Medulla oblongata (tissue), 1 donor: ENCODE results near the gene RRBP1.

Experiments
- DNase-seq: peaks from one replicate; pipeline ENCODE4 v3.0.0-alpha.2; 2015; ENCODE audit errors: extremely low spot score

The RRBP1 gene

DNA sequence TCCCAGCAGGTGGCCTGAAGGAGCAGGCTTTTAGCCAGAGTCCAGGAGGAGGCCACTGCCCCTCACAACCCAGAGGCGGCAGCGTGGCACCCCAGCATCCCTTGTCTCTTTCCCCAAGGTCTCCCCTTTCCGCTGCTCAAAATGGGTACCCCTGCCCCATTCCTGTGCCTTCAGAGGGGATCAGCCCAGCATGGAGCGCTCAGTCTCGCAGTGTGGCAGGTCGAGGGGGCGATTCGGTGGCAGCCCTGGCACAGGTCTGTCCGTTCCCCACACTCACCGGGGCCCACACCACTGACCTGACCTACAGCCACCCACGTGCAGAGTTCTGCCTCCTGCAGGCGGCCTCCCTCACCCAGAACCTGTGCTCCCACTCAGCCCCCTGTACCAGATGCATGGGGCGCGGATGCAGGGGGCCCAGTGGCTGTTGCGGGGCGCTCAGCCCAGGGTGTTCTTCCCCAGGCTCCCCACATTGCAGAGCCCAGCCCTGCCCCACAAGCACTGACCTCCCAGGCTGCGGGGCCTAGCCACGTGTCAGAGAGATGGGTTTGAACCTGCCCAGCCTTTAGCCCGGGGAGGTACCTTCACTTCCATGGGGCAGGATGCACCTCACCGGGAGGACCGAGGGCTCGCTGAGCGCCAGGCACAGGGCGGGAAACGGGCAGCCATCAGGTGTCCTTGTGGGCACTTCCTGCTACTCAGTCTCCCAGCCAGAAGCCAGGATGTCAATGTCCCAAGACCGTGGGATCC, 70.3 kb downstream of the RRBP1 start:
- DNase-seq = no peak

DNA sequence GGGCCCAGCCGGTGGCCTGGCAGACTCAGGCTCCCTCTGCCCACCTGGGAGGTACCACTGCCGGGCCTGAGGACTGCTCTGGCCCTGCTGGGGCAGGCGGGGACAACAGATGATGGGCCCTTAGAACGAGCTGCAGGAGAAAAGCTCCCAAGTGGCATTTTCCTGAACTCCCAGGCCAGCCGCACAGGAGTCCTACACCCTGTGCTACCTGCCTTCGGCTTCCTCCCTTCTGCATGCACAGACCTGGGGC, 70.8 kb downstream of the RRBP1 start:
- no peak for DNase-seq

DNA sequence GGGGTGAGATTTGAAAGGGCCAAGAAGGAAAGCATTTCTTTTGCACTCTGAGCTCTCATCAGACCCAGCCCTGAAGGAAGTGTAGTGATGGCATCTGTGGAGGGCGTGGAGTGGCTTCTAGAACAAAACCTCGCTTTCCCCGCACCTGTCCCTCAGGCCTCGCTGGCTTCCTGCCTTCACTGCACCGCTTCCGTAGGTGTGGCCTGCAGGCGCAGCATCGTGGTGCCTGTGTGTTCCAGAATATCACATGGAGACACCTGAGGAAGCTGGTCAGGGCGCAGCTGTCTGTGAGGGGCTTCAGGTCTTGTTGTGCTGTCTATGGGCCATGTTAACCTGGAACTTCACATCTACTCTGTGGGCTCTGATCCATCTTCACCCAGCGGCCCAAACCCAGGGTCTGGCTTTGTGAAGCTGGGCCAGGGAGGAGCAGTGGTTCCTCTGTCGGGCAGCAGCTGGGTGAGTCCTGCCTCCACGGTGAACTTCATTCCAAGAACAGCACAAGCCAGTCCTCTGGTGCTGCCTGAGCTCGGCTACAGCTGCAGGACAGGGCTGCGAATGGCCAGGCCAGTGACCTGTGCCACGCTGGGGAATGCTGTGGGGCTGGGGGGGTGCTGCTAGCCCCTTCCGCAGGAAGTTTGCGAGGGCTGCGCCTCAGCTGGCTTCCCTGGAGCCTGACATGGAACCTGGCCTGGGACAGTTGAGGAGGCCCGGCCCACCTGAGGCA, 71.3 kb downstream of the RRBP1 start:
- no peak for DNase-seq

DNA sequence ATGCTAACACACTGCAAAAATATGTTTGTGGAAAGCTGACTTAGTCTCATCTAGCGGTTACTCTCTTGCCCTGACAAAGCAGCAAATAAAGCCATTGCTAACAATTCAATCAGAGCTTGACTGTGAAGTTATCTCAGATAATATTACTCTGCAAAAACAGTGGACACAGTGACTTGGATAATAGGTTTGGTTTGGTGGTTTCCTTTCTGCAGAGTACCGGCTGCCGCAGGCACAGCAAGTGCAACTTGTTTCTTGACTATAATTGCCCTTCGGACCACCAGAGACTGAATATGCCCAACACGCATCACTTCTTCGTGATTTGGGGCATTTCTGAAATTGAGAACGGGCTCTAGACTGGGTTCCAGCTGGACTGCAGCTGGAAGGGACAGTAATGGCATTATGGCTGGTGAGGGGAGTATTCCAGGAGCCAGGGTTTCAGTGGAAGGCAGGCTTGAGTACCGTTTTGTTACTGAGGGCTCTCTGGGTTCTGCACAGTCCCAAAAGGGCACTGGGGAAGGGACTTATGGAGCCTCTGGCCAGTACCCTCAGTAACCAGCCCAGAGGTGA, 72.1 kb downstream of the RRBP1 start:
- no peak for DNase-seq

DNA sequence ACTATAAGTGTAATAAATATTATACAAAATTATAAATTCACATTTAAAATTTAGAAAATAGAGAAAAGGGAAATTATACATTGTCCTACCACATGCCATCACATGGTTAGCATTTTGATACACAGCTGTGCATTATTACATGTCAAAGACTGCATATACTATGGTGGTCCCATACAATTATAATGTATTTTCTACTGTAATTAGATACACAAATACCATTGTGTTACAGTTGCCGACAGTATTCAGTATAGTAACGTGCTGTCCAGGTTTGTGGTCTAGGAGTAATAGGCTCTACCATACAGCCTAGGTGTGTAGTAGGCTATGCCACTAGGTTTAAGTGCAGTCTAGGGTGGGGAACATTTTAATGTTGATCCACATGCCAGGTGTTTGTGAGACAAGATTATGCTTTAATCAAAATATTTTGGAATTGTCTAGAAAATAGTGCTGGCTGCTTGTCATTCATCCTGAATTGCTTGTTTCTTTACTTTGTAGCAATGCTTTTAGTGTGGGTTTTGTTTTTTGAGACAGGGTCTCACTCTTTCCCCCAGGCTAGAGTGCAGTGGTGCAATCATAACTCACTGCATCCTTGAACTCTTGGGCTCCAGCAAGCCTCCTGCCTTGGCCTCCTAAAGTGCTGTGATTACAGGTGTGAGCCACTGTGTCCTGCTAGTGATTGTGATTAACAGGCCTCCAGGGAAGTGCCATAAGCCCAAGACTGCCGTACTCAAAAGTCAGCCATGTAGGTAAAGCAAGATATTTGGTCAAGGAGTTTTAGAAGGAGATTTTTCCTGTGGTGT, 73.1 kb downstream of the RRBP1 start:
- DNase-seq = no peak

DNA sequence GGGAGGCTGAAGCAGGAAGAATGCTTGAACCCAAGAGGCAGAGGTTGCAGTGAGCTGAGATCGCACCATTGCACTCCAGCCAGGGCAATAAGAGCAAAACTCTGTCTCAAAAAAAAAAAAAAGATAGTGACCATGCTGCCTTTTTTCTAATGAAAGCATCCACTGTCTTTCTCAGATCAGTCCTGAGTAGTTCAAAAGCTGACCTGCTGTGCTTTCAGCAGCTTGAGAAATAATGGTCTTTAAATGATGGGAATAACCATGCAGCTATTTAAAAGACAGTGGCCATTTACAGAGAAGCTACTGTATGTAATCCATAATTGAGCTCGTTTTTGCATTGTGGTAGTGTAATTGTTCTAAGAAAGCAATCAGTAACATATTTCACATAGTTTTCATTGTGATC, 76.0 kb downstream of the RRBP1 start:
- no peak for DNase-seq

DNA sequence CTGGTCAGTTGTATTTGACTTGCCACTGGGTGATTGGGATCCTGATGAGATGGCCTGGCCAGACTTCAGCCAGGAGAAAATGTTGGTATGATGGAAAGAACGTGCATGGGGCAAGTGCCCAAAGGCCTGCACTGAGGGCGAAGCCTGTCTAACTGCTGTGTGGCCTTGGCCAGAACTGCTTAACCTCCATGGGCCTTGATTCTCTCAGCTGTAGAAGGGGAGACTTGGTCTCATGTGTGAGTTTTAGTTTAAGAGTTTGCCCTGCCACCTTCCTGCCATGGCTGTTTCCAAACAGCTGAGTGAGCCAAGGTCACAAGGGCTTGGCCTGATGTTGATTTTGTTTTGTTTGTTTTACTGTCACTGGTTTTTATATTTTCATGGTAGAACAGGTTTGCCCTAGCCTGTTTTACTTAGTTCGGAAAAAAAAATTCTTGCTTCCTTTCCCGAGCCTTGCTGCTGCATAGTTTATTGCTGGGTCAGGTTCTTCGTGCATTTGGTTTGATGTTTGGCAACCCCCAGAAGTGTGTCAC, 76.8 kb downstream of the RRBP1 start:
- DNase-seq = no peak

DNA sequence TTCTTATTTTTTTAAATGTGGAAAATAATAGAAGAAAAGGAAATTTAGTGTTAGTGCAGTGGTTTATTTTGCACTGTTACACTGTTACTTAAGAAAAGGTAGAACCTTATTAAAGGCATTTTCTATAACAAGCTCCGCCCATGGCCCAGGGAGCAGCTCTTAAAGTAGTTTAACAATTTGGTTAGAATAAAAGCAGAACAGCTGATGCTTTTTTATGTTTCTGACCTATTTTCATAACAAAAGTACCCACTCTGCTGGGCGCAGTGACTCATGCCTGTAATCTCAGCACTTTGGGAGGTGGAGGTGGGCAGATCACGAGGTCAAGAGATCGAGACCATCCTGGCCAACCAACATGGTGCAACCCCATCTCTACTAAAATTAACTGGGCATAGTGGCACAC, 79.5 kb downstream of the RRBP1 start:
- DNase-seq = no peak

DNA sequence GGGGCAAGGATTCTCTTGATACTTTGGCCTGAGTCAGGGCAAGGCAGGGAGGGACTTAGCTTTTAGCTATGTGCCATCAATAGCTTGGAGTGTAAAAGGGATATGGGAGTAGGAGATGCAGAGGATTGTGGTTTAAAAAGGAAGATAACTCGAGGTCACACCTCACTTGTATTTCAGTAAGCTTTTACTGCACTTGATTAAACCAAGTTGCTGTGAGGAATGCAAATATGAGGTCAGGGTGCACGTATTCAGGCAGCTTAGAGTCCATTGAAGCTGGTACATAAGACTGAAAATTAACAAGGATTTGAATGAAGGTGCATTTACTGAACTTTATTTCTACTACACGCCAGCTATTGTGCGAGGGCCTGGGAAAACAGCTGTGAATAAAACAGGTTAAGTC, 80.1 kb downstream of the RRBP1 start:
- DNase-seq = no peak

DNA sequence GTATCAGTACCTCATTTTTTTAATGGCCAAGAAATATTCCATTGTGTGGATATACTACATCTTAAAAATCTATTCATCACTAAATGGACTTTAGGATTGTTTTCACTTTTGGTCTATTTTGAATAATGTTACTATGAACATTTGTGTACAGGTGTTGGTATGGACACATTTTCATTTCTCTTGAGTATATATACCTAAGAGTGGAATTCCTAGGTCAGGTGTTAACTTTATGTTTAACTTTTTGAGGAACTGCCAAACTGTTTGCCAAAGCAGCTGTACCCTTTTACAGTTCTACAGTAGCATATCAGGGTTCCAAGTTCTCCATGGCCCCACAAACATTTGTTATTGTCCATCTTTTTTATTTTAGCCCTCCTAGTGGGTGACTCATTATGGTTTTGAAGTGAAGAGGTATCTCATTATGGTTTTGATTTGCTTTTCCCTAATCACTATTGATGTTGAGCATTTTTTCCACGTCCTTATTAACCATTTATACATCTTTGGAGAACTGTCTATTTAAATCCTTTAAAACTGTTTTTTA, 84.0 kb downstream of the RRBP1 start:
- DNase-seq = no peak

DNA sequence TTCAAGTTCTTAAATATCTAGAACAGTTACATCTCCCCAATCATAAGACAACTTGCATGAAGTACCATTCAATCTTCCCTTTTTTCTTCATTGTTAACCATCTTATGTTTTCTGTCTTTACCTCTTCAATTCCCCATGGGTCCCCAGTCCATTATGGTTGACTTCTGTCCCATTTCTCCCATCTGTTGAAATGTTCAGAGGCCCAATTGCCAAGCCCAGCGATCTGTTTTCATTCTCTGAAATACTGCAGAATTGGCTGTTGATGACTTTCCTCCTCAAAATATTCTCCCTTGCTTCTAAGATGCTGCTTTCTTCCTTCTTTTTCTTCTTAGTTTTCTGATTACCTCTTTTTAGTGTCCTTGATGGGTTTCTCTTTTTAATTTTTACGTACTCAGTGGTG, 86.2 kb downstream of the RRBP1 start:
- no peak for DNase-seq

DNA sequence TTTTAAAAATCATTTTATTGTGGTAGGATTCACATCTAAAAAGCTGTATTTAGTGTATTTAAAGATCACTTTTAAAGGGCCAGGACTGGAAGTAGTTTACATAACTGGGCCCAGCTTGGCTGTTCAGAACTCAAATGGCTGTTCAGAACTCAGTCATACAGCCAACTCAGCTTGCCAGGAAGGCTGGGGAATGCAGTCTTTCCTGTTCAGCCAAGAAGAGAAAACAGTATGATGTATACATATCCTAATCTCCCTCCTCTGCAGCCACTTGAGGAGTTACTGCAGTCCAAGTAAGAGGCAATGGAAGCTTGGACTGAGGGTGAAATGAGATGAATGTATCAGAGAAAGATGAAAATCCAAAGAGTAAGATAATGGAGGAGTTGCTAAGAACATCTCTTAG, 87.6 kb downstream of the RRBP1 start:
- DNase-seq = no peak

DNA sequence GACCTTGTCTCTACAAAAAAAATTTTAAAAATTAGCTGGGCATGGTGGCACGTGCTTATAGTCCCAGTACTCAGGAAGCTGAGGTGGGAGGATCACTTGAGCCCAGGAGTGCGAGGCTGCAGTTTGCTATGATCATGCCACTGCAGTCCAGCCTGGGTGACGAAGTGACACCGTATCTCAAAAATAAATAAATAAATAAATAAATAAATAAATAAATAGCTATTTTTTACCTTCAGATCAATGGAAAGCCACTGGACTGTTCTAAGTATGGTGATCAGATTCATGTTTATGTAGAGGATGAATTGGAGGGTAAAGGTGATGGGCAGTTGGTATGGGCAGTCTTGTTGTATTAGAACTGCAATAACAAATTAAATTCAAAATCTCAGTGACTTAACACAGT, 88.1 kb downstream of the RRBP1 start:
- DNase-seq = no peak

DNA sequence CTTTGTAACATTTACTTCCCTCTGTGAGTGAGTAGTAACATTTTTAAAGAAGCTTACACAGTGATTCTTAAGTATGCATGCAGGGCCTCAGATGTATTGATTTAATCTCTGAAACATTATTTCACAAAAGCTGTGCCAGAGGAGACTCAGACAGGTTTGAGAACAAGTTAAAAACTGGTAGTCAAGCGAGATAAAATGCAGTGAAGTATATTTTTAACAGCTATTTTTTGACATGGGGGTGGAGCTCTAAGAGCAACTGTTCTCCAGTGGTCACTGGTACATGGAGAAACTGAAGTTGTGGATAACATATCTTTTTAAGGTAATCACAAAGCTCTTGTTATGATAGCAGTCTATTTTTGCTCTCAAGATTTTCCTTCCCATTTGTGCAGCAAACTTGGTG, 91.8 kb downstream of the RRBP1 start:
- DNase-seq = no peak

DNA sequence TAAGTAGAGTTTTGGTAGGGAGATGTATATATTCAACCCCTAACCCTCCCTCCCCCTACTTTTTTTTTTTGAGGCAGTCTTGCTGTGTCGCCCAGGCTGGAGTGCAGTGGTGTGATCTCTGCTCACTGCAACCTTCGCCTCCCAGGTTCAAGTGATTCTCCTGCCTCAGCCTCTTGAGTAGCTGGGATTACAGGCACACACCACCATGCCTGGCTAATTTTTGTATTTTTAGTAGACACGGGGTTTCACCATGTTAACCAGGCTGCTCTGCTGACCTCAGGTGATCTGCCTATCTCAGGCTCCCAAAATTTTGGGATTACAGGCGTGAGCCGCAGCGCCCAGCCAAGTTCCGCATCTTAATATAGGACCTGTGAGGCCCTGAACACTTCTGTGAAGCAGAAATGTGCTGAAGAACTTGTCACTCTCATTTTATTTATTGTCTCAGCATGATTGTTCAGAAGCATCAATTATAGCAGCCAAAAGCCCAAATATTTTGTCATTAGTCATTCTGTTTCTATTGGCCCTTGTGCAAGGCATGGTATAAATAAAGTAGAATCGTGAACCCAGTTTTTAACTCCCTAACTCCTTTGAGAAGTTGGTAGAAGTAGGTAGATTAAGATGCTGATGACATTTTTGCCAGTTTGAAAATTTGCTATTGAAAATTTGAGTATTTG, 92.7 kb downstream of the RRBP1 start:
- no peak for DNase-seq

DNA sequence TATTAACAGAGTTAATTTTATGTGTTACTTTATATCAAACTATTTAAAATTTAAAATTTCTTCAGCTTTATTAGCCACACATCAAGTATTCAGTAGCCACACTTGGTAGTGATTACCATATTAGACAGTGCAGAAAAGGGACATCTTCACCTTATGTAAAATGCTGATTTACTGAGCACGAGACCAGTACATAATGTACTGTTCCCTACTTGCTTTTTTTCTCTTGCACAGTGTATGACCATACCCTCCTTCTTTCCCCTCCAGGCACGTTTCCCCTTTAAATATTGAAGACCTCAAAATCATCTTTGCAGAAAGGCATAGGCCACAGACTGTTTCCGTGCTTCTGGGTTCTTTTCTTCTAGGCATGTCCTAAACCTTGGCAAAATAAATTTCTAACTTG, 94.2 kb downstream of the RRBP1 start:
- DNase-seq = no peak

DNA sequence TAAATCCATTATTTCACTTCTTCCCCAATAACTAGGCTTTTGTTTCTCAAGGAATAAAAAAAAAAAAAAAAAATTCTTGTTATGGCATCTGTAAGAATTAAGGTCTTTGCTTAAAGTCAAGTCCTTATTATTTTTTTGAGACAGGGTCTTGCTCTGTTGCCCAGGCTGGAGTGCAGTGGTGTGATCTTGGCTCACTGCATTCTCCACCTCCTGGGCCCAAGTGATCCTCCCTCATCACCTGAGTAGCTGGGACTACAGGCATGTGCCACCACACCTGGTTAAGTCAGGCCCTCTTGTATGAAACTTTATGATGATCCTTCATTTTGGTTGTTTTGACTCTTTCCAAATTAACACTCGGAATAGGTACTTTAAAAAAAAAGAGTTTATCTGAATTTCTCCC, 94.9 kb downstream of the RRBP1 start:
- no peak for DNase-seq

DNA sequence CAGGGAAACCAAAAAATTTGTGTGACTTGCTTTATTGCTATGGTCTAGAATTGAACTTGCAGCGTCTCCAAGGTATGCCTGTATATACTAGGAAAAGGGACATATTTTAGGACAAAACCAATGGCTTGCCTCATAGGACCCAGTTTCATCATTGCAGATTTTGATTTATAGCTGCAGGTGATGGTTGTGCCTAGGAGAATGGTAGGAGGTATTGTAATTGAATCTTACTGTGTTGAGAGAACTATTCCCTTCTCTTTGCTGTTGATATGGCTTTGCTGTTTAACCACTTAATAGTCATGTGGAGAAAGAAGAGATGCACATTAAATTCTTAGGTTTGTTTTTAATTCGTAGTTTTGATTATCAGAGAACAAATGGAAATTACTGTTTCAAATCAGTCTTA, 95.8 kb downstream of the RRBP1 start:
- DNase-seq = no peak

DNA sequence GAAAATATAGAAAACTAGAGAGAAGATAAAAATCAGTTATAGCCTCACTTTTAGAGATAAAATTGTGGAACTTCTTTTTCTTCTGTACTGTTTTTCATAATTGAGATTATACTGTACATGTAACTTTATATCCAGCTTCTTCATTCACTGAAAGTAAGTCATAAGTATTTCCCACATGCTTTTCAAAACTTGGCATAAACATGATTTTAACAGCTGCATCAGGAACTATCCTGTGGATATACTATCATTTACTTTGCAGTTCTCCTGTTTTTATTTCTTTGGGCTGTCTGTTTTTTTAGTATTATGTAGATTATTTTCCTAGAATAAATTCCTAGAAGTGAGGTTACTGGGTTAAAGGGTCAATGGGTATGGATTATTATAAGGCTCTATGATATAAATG, 97.4 kb downstream of the RRBP1 start:
- no peak for DNase-seq

DNA sequence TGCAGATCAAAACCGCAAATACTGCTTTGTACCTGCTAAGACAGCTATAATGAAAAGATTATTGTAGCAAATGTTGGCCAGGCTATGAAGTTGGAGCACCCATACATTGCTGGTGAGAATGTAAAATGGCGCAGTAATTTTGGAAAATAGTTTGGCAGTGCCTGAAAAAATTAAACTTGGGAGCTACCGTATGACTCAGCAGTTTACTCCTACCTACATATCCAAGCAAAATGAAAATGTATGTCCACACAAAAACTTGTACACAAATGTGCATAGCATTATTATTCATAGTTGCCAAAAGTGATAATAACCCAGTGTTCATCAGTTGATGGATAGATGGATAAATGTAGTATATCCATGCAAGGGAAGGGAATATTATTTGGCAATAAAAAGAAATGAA, 98.9 kb downstream of the RRBP1 start:
- DNase-seq = no peak

DNA sequence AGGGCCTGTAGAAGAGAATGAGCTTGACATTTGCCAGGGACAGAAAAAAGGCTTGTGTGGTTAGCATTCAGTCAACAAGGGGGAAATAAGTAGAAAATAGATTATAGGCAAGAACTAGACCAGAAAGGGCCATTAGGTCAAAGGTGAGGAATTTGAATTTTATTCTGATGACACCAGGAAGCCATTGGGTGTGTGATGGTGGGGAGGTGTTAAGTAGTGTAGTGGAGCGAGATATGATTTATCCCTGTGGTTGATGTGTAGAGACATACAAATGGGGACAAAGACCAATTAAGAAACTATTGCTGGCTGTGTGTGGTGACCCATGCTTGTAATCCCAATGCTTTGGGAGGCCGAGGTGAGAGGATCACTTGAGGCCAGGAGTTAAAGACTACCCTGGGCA, 101.1 kb downstream of the RRBP1 start:
- DNase-seq = no peak
